ENCODE measurements around the gene LRSAM1.

The LRSAM1 gene

GRCh38 chr9:127423476-127423933 is 27.8 kb upstream of the LRSAM1 start:
- Histone ChIP-seq H2AFZ (ENCODE audit: low read length) (peak overlapping the region; percentile 87), H3K79me2 (ENCODE audit: low read length) (peaks cover 59% of the 10 kb centered on the region), H3K9me2 (replicated peaks; ENCODE audit: insufficient read depth, low read length) (no peaks in the 10 kb centered on the region), H3K27ac (ENCODE audit: low read length) (peak overlapping the region; percentile 48; the same call in 1 of the 2 replicates), H3F3A (ENCODE audit: insufficient read depth, low read length) (0 out of 2 replicates have a peak, but pooled peaks cover 4% of the 10 kb centered on the region), H3K9ac (ENCODE audit: low read length) (peak overlapping the region; percentile 85), H3K27me3 (replicated peaks; ENCODE audit: insufficient read depth, low read length) (no peaks in the 10 kb centered on the region), H3K4me3 (ENCODE audit: low read length) (peak overlapping the region; percentile 96), H3K9me3 (replicated peaks; ENCODE audit: insufficient read depth, low read length) (no peaks in the 10 kb centered on the region), H3K36me3 (replicated peaks; ENCODE audit: insufficient read depth, low read length) (no peaks in the 10 kb centered on the region), H4K20me1 (ENCODE audit: insufficient read depth, low read length) (no peaks in the 10 kb centered on the region), H3K4me2 (ENCODE audit: low read depth, low read length) (peak overlapping the region; percentile 97), H3K4me1 (ENCODE audit: low read length) (peaks cover 12% of the 10 kb centered on the region)
- no peak for DNase-seq
- no peak for TF ChIP-seq EZH2phosphoT487 (IDR thresholded peaks at IDR 0.05; ENCODE audit: low read length)
- TF ChIP-seq CTCF (IDR thresholded peaks at IDR 0.05; ENCODE audit: low read length) = no peak
- no peak for TF ChIP-seq EZH2 (optimal IDR thresholded peaks at IDR 0.05; ENCODE audit: low read depth, low read length)

- Histone ChIP-seq H3K4me3 (ENCODE audit: low read length) (peak within 1 kb of the TSS; percentile 96), H3K27ac (ENCODE audit: low read length) (peak within 1 kb of the TSS; percentile 48; the same call in 1 of the 2 replicates), H3K36me3 (replicated peaks; ENCODE audit: insufficient read depth, low read length) (no peaks in the 10 kb centered on the region), H3F3A (ENCODE audit: insufficient read depth, low read length) (0 out of 2 replicates have a peak, but pooled peaks cover 4% of the 10 kb centered on the region), H3K9me2 (replicated peaks; ENCODE audit: insufficient read depth, low read length) (no peaks in the 10 kb centered on the region), H2AFZ (ENCODE audit: low read length) (peak within 1 kb of the TSS; percentile 87), H3K4me1 (ENCODE audit: low read length) (peaks cover 12% of the 10 kb centered on the region), H3K9ac (ENCODE audit: low read length) (peak within 1 kb of the TSS; percentile 85), H4K20me1 (ENCODE audit: insufficient read depth, low read length) (no peaks in the 10 kb centered on the region), H3K9me3 (replicated peaks; ENCODE audit: insufficient read depth, low read length) (no peaks in the 10 kb centered on the region), H3K4me2 (ENCODE audit: low read depth, low read length) (peak within 1 kb of the TSS; percentile 97), H3K79me2 (ENCODE audit: low read length) (peaks cover 59% of the 10 kb centered on the region), H3K27me3 (replicated peaks; ENCODE audit: insufficient read depth, low read length) (no peaks in the 10 kb centered on the region)
- TF ChIP-seq EZH2 (optimal IDR thresholded peaks at IDR 0.05; ENCODE audit: low read depth, low read length) (no peak), CTCF (IDR thresholded peaks at IDR 0.05; ENCODE audit: low read length) (no peak), EZH2phosphoT487 (IDR thresholded peaks at IDR 0.05; ENCODE audit: low read length) (no peak)
- peak; percentile 93 for DNase-seq
Observed at GRCh38 chr9:127423934-127424675, 27.2 kb upstream of the LRSAM1 start, which contains the start of gene ZNF79. TSS of gene ZNF79 (plus strand) at chr9:127424382. CDS start at chr9:127424788, 406 bp downstream.

GRCh38 chr9:127424676-127424999 is 26.7 kb upstream of the LRSAM1 start:
- 0 out of 2 replicates have a peak, but pooled peaks cover 4% of the 10 kb centered on the region for H3F3A ChIP-seq (ENCODE audit: insufficient read depth, low read length)
- DNase-seq = no peak
- H3K9me2 ChIP-seq (replicated peaks; ENCODE audit: insufficient read depth, low read length) = no peaks in the 10 kb centered on the region
- H3K4me1 ChIP-seq (ENCODE audit: low read length) = peaks cover 12% of the 10 kb centered on the region
- peaks cover 59% of the 10 kb centered on the region for H3K79me2 ChIP-seq (ENCODE audit: low read length)
- H3K4me3 ChIP-seq (ENCODE audit: low read length) = peak overlapping the region; percentile 96
- no peaks in the 10 kb centered on the region for H3K36me3 ChIP-seq (replicated peaks; ENCODE audit: insufficient read depth, low read length)
- no peaks in the 10 kb centered on the region for H4K20me1 ChIP-seq (ENCODE audit: insufficient read depth, low read length)
- peak overlapping the region; percentile 48; the same call in 1 of the 2 replicates for H3K27ac ChIP-seq (ENCODE audit: low read length)
- no peaks in the 10 kb centered on the region for H3K27me3 ChIP-seq (replicated peaks; ENCODE audit: insufficient read depth, low read length)
- H3K9me3 ChIP-seq (replicated peaks; ENCODE audit: insufficient read depth, low read length) = no peaks in the 10 kb centered on the region
- peak overlapping the region; percentile 87 for H2AFZ ChIP-seq (ENCODE audit: low read length)
- H3K4me2 ChIP-seq (ENCODE audit: low read depth, low read length) = peak overlapping the region; percentile 97
- TF ChIP-seq CTCF (IDR thresholded peaks at IDR 0.05; ENCODE audit: low read length) (peak; percentile 8; the same call in 1 of the 2 replicates), EZH2 (optimal IDR thresholded peaks at IDR 0.05; ENCODE audit: low read depth, low read length) (no peak)
- peak overlapping the region; percentile 85 for H3K9ac ChIP-seq (ENCODE audit: low read length)

All from MM.1S (cell line).